Loucy (cell line): ENCODE measurements around the gene KIAA0825.

Experiments used
- CTCF ChIP-seq: fragments of 200-600 bp; sonication (generic); conservative IDR thresholded peaks from 2 replicates; pipeline ENCODE4 v1.5.1; 2014; ENCODE audit warnings: mild to moderate bottlenecking, antibody characterized with exemption, low read length
- EZH2phosphoT487 ChIP-seq: fragments of 200-600 bp; IDR thresholded peaks from 2 replicates; pipeline ENCODE4 v1.6.1; 2018; ENCODE audit warnings: antibody characterized with exemption, mild to moderate bottlenecking, moderate library complexity, borderline replicate concordance

- TF ChIP-seq CTCF (no peak), EZH2phosphoT487 (no peak)
Observed at GRCh38 chr5:94577466-94578245, 40.7 kb downstream of the KIAA0825 start.
